K562 (cell line): Measurements from ENCODE around the gene TLR1.

Experiments
- CTCF ChIP-seq, 3 experiments: IDR thresholded peaks in 2 of 3; conservative IDR thresholded peaks in 1 of 3; 2 replicates each; pipeline ENCODE4 v1.5.1; 2011 to 2012; ENCODE audit warnings: low read length in 3 of 3, mild to moderate bottlenecking in 3 of 3, control low read depth in 2 of 3, improper control_type of control experiment in 1 of 3, inconsistent platforms in 1 of 3, low read depth in 1 of 3, mixed read lengths in 1 of 3, moderate library complexity in 1 of 3; ENCODE audit not compliant: insufficient read depth in 2 of 3
- MITF ChIP-seq: IDR thresholded peaks from 2 replicates; pipeline ENCODE4 v1.6.1; 2014; ENCODE audit warnings: antibody characterized with exemption
- PCBP1 ChIP-seq: fragments of 200-400 bp; formaldehyde crosslinking; IDR thresholded peaks from 2 replicates; pipeline ENCODE4 v1.6.1; 2018; ENCODE audit warnings: mild to moderate bottlenecking, low read depth, low read length; ENCODE audit not compliant: poor library complexity, severe bottlenecking
- RAD21 ChIP-seq, 2 experiments: fragments of 250-450 bp in 1 of 2; fragments of 450-650 bp in 1 of 2; sonication (Bioruptor Pico) in 1 of 2; formaldehyde crosslinking in 1 of 2; IDR thresholded peaks in 1 of 2; conservative IDR thresholded peaks in 1 of 2; 2 replicates each; pipeline versions ENCODE4 v1.4.0 to v1.8.0; 2020 to 2022; ENCODE audit warnings: mild to moderate bottlenecking in 2 of 2, moderate library complexity in 1 of 2
- STAT6 ChIP-seq: sonication (generic); formaldehyde crosslinking; IDR thresholded peaks from 2 replicates; pipeline ENCODE4 v1.8.1; 2023; ENCODE audit warnings: mild to moderate bottlenecking, missing genetic modification reagents

- TF ChIP-seq MITF = no peak
- TF ChIP-seq PCBP1 = no peak
- TF ChIP-seq CTCF (IDR thresholded peaks at IDR 0.05 in 2 of 3, conservative IDR thresholded peaks at IDR 0.05 in 1 of 3; ENCODE audit: insufficient read depth in 2 of 3, low read depth in 1 of 3, low read length in 3 of 3) = no peak
- no peak for TF ChIP-seq STAT6 (CRISPR knock-in tag)
- TF ChIP-seq RAD21 (CRISPR knock-in tag; conservative IDR thresholded peaks at IDR 0.05 in 1 of 2, IDR thresholded peaks at IDR 0.05 in 1 of 2) = no peak
Measured at GRCh38 chr4:38802561-38803355, 1.8 kb downstream of the TLR1 start.
